ENCODE data around the gene FAM72D.
"Not testable (repeated sequence)": the region's sequence is repeated elsewhere in the genome, so short reads cannot be mapped to it uniquely, and the experiment has no call there.

Gene FAM72D

DNA sequence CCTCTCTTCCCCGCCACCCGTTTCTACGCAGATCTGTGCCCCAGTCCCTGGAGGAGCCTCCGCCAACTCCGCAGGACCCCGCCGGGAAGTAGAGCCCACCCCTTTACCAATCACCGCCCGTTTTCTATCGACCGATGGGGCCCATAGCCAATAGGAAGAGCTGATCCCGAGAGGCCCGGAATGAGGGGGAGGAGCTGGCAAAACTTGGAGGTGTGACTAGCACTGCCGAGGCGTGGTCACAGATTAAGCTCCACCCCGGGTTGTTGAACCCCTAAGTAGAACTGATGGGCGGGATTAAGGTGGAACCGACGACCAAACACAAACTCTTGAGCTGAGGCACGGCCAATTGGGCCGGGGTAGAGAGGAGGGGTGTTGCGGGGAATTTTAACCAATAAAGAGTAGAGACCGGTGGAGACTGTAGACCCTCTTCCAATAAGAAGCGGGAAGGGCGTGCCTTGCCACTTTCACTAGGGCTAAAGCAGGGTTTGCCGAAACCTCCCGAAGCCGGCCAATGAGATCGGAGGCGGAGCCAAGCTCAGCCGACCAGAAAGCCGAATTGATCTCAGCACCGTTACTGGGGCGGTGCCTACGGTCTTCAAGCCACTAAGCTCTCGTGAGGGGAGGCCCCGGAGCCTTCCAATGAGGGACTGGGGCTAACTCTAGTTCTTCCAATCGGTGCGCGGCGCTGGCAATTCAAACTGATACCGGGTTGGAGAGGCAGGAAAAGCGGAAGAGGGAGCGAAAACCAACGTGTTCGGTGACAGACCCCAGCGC lies at the start of gene FAM72D, which contains the start of gene SRGAP2B:
Gene FAM72D (plus strand): TSS at position 691 of the 774 bp plus-strand sequence. CDS start 874 bp downstream, outside the sequence.
Gene SRGAP2B (minus strand): TSS at position 45 of the 774 bp plus-strand sequence. CDS start 2,427 bp downstream, outside the sequence.
- DNase-seq (ENCODE audit: low read depth in 2 of 2), result not testable (repeated sequence)

GRCh38 chr1:145047553-145047952 lies 48.2 kb upstream of the FAM72D start:
- DNase-seq (ENCODE audit: low read depth in 2 of 2), result not testable (repeated sequence)

DNA sequence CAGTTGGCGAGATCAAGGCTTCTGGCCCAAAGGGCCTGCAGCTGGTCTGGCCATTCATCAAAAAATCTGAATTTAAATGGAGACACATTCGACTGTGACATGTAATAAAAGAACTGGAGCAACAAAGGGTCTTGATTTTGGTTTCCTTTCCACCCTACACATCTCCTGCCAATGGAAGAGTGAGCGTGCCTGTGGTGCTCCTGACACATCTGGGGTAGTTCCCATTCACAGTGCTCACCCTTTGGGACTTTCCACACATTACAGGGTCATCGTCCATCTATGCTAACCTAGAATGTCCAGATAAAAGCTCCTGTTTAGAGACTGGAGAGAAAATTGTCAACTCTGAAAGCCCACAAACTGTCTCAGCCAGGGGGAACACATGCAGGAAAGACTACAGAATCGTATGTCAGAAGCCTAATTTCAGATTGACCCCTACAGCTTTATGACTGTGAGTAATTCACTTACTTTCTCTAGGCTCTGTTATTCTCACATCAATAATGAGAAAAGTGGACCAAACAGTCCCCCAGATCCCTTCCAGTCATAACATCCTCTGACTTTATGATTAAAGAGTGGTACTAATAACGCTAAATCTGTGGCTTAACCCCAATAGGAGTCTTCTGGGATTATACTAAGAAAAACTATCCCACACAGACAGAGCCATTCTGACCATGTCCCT lies 47.5 kb upstream of the FAM72D start:
- not testable (repeated sequence) for DNase-seq (ENCODE audit: low read depth in 2 of 2)

DNA sequence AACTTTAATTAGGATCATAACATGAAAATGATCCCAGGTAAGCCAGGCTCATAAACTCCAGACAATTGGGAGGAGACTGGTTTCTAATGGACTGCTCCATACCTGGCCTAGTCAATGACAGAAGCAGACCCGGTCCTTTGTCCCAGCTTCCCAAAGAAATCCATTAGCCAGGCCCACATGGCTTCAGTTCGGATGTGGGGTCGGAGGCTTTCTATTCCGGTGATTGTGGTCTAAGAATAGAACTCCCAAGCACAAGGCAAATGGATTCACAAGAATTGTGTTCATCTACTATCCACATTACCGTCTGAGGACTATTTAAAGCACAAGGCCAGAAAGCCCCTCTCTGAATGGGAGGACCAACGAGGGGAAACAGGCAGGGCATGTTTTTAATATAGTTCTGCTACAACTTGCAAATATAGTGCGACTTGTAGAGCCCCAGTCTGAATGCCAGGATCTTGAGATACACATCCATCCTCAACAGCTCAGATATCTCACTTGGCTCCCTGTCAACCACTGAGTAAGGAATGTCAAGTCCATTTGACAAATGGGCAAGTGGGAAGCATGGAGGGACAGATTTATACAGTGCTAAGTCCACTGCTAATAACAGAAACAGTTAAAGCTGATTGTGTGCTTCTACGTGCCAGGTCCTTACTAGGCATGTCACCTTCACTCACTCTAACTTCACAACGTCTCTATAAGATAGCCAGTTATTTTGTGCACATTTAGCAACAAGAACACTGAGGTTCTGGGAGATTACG lies 43.6 kb upstream of the FAM72D start:
- not testable (repeated sequence) for DNase-seq (ENCODE audit: low read depth in 2 of 2)

DNA sequence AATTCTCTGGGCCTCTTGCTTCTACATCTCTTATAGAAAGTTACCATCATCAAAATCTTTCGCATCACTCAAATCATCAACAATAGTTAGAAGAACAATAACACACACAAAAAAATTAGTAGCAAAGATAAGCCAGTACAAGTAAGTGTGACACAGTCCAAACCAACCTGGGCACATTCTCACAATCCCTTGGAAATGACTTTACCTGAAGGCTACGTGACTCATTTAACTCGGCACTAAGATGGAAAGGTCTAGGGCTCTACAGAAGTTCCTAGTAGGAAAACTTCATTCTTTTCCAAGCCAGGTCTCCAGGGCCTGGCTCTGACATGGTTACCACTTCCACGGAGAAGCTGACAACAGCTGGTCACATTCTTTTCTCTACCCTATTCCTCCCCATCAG lies 42.3 kb upstream of the FAM72D start:
- DNase-seq (ENCODE audit: low read depth in 2 of 2), result not testable (repeated sequence)

DNA sequence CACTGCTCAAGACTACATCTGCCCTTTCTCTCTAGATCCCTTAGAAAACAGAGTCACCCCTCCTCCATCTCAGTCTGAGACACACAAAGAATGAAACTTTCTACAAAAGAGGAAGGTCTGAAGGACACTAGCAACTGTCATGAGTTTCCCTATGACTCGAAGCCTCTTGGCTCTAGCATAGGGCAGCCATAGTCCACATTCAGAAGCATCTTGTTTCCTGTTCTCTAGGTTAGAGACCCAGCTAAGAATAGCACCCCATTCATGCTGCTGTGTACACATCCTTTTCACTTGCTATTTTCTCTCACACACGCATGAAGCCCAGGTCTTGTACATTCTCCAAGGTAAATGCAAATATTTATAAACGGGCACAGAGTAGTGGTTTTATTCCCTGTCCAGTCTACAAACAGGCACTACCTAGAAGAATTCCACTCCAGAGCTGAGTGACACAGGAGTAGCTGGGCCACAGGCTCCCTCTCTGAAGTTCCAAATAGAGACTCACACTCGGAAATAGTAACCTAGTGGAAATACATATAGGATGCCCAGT lies 40.5 kb upstream of the FAM72D start:
- not testable (repeated sequence) for DNase-seq (ENCODE audit: low read depth in 2 of 2)

GRCh38 chr1:145058184-145058583 lies 37.6 kb upstream of the FAM72D start:
- not testable (repeated sequence) for DNase-seq (ENCODE audit: low read depth in 2 of 2)

GRCh38 chr1:145063285-145063684 lies 32.5 kb upstream of the FAM72D start:
- DNase-seq (ENCODE audit: low read depth in 2 of 2), result not testable (repeated sequence)

DNA sequence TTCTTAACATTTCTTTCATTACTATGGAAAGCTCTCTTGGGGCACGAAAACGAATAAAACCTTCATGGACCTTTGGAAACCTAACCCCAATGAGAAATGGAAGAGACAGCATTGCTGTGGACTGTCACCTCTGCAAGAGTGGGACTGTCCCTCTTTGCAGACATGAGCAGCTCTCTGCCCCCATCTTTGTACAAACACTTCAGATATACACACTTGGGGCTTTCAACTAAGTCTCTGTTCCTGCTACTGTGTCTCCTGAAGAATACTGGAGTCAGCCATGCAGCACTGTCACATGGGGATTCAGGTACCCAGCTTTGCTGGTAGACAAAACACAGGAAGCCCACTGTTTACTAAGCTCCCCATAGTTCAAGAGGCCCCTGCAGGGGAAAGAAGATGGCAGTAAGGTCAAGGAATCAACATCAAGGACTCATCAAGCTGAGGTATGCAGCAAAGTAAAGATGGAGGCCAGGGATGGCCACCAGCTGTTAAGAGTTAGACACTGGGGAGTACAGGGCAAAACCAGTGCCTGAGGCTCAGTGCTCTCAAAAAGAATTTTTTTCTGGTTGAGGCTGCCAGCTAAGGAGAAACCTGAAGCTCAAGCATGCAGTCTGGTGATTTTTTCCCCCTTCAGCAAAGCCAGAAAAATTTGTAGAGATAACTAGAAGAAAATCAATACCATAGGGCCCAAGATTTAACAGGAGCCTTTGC lies 31.7 kb upstream of the FAM72D start:
- DNase-seq (ENCODE audit: low read depth in 2 of 2), result not testable (repeated sequence)

DNA sequence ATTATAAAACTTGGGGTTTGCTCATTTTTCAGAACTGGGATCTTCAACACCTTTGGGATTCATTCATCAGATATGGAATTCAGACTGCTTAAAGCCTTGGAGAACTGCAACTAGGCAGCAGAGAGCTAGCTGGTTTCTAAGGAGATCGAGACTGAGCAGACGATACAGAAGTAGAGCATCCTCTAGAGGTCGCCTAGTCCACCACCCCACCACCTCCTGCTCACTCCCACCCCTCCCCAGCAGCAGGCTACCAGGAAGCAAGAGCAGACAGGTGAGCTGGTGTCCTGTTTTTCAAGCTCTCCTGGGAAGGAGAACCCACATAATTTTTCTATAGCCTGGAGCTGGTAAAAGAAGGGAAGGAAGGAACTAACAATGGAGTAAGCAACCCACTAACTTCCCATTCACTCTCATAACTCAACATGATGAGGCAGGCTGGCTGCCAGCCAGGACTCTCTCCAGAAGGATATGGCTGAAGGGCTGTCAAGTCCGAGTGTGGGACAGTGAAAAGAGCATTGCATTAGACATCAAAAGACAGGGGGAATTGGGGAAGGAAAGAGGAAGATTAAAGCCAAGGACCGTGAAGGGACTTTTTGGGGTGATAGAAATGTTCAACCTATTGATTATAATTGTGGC lies 30.5 kb upstream of the FAM72D start:
- not testable (repeated sequence) for DNase-seq (ENCODE audit: low read depth in 2 of 2)

DNA sequence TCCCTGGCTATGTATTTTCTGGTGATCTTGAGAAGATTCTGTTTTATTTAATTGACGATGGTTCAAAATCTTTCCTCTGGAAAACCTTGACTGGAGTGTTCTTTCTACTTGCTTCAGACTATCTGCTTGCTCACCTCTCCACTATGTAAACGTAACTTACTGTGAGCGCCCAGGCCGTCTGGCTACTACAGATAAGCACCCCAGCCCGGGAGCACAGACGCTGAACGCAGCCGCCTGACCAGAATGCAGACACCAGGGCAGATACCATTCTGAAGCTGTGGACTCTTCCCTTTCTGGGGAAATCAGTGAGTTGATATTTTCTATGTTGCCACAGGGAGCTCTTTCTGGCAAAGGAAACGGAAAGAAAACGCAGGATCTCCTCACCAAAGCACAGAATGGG lies 29.3 kb upstream of the FAM72D start:
- not testable (repeated sequence) for DNase-seq (ENCODE audit: low read depth in 2 of 2)

- DNase-seq (ENCODE audit: low read depth in 2 of 2), result not testable (repeated sequence)
Observed at GRCh38 chr1:145071569-145071968, 24.2 kb upstream of the FAM72D start.

GRCh38 chr1:145074021-145074559 lies 21.7 kb upstream of the FAM72D start:
- not testable (repeated sequence) for DNase-seq (ENCODE audit: low read depth in 2 of 2)

- not testable (repeated sequence) for DNase-seq (ENCODE audit: low read depth in 2 of 2)
Observed at GRCh38 chr1:145076877-145077276, 18.9 kb upstream of the FAM72D start.

- not testable (repeated sequence) for DNase-seq (ENCODE audit: low read depth in 2 of 2)
Observed at GRCh38 chr1:145077872-145078786, 17.6 kb upstream of the FAM72D start.

DNA sequence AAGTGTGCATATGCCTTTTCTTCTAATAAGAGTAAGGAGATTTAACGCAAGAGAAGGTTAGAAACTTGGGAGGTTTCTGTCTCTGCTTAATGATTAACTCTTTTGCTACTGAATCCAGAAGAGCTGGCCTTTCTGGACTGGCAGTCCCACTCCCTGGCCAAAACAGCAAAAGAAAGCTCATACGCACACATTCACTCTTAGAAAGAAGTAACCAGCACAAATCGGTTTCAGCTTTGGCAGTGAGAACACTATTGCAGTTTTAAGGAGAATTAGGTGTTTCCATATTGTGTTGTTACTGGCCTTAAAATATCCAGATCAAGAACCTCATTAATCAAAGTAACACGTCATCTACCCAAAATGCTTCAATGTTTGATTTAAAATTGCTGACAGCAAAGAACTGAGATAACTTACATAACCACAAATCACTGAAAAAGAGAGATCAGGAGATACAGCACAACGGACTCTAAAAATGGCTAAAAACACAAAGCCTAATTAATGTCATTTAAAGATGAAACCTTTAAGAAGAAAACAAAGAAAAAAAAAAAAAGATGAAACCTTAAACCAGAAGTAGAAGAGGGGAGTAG lies 16.9 kb upstream of the FAM72D start:
- DNase-seq (ENCODE audit: low read depth in 2 of 2), result not testable (repeated sequence)

GRCh38 chr1:145079737-145080136 lies 16.0 kb upstream of the FAM72D start:
- not testable (repeated sequence) for DNase-seq (ENCODE audit: low read depth in 2 of 2)

GRCh38 chr1:145080193-145080592 lies 15.6 kb upstream of the FAM72D start:
- DNase-seq (ENCODE audit: low read depth in 2 of 2), result not testable (repeated sequence)

Measured in stimulated activated CD8-positive, alpha-beta memory T cell treated with anti-CD3 and anti-CD28 coated beads, Interleukin-15, amount 100 ng/mL, for 48 hours (primary cell).